GM23248 (cell line): ENCODE data around the gene DUSP2. TPM values are rescaled to one million over a fixed set of nuclear protein-coding genes. Genes with fewer than 3 reads are reported as not detected.
"Not testable (repeated sequence)": the region's sequence is repeated elsewhere in the genome, so short reads cannot be mapped to it uniquely, and the experiment has no call there.

Experiments
- DNase-seq: peaks from one replicate; pipeline ENCODE4 v3.0.0-alpha.2; 2015
- H2AFZ ChIP-seq: fragments of 200-600 bp; sonication (generic); 2 replicates; pipeline ENCODE4 v1.6.1; 2016; ENCODE audit warnings: antibody characterized with exemption
- H3F3A ChIP-seq: fragments of 200-600 bp; sonication (generic); 2 replicates; pipeline ENCODE4 v1.6.1; 2016; ENCODE audit warnings: mild to moderate bottlenecking, antibody characterized with exemption, mixed run types; ENCODE audit not compliant: insufficient read depth
- H3K27ac ChIP-seq: fragments of 200-600 bp; sonication (generic); 2 replicates; pipeline ENCODE4 v1.5.1; 2016; ENCODE audit warnings: mild to moderate bottlenecking
- H3K27me3 ChIP-seq: fragments of 200-600 bp; sonication (generic); replicated peaks from 2 replicates; pipeline ENCODE4 v1.6.1; 2016; ENCODE audit warnings: mild to moderate bottlenecking; ENCODE audit not compliant: insufficient read depth
- H3K36me3 ChIP-seq: fragments of 200-600 bp; sonication (generic); 2 replicates; pipeline ENCODE4 v1.6.1; 2016; ENCODE audit warnings: low read depth, mild to moderate bottlenecking
- H3K4me1 ChIP-seq: fragments of 200-600 bp; sonication (generic); 2 replicates; pipeline ENCODE4 v1.6.1; 2016; ENCODE audit warnings: mild to moderate bottlenecking; ENCODE audit not compliant: insufficient read depth
- H3K4me2 ChIP-seq: fragments of 200-600 bp; sonication (generic); one replicate; pipeline ENCODE4 v1.6.1; 2016; ENCODE audit warnings: mild to moderate bottlenecking; ENCODE audit not compliant: unreplicated experiment
- H3K4me3 ChIP-seq: fragments of 200-600 bp; sonication (generic); 2 replicates; pipeline ENCODE4 v1.5.1; 2016; ENCODE audit warnings: mild to moderate bottlenecking
- H3K79me2 ChIP-seq: fragments of 200-600 bp; sonication (generic); 2 replicates; pipeline ENCODE4 v1.6.1; 2016; ENCODE audit warnings: mild to moderate bottlenecking; ENCODE audit not compliant: insufficient read depth
- H3K9ac ChIP-seq: fragments of 200-600 bp; sonication (generic); 2 replicates; pipeline ENCODE4 v1.6.1; 2016; ENCODE audit warnings: mild to moderate bottlenecking
- H3K9me2 ChIP-seq: fragments of 200-600 bp; sonication (generic); 2 replicates; pipeline ENCODE4 v1.6.1; 2016; ENCODE audit warnings: mixed run types, mild to moderate bottlenecking, moderate library complexity; ENCODE audit not compliant: insufficient read depth
- H3K9me3 ChIP-seq: fragments of 200-600 bp; sonication (generic); one replicate; pipeline ENCODE4 v1.6.1; 2017; ENCODE audit warnings: low read depth
- H4K20me1 ChIP-seq: fragments of 200-600 bp; sonication (generic); 2 replicates; pipeline ENCODE4 v1.6.0; 2016; ENCODE audit not compliant: insufficient read depth
- EZH2 ChIP-seq: fragments of 200-600 bp; sonication (generic); IDR thresholded peaks from 2 replicates; pipeline ENCODE4 v1.6.1; 2018; ENCODE audit warnings: antibody characterized with exemption, mild to moderate bottlenecking; ENCODE audit not compliant: insufficient read depth, poor library complexity, severe bottlenecking
- EZH2phosphoT487 ChIP-seq: fragments of 200-600 bp; sonication (generic); IDR thresholded peaks from 2 replicates; pipeline ENCODE4 v1.6.1; 2018; ENCODE audit warnings: antibody characterized with exemption, moderate library complexity, mild to moderate bottlenecking, low read depth; ENCODE audit not compliant: insufficient read depth
- WGBS, 2 experiments: methylation state at CpG; one replicate each; pipeline ENCODE4 v1.1.6; 2015 to 2017; ENCODE audit warnings: low lambda C conversion rate in 2 of 2, low coverage in 1 of 2; ENCODE audit errors: missing lambda C conversion rate in 2 of 2; 5-methylcytosine and 5-hydroxymethylcytosine counted together
- in situ Hi-C: fragments of 300-500 bp; cut with MboI; formaldehyde crosslinking; loops from 2 replicates; pipeline ENCODE4 v1.15.0; 2020
- polyA plus RNA-seq: library from polyadenylated mRNA; unstranded; fragments of >200 nt; fragmentation: Nextera tagmentation; extraction: Ambion mirVana; gene quantifications from 2 replicates; pipeline ENCODE4 v1.2.1, GENCODE V29; 2016
- total RNA-seq: library from RNA; depleted of rRNA; stranded (reverse); fragments of >200 nt; shearing (Covaris generic); gene quantifications from 2 replicates; pipeline ENCODE4 v1.2.3, GENCODE V29; 2014

DUSP2 gene
- total and polyA plus RNA-seq, 2 experiments from 2014 or later: 3.1 to 8.8 TPM

- H3K9me2 ChIP-seq: no peaks in the 10 kb centered on the region
- in situ Hi-C loops: no loop called here
- H3F3A ChIP-seq: no peaks in the 10 kb centered on the region
- no peaks in the 10 kb centered on the region for H3K79me2 ChIP-seq
- no peak for DNase-seq
- H3K36me3 ChIP-seq: no peaks in the 10 kb centered on the region
- H3K9me3 ChIP-seq: no peaks in the 10 kb centered on the region
- H3K4me1 ChIP-seq: peaks cover 7% of the 10 kb centered on the region; the same call in 1 of the 2 replicates
- no peak overlapping the region for H3K4me3 ChIP-seq
- no peak overlapping the region for H2AFZ ChIP-seq
- H4K20me1 ChIP-seq: no peaks in the 10 kb centered on the region
- H3K9ac ChIP-seq: no peak overlapping the region
- H3K27me3 ChIP-seq: no peaks in the 10 kb centered on the region
- H3K27ac ChIP-seq: no peak overlapping the region
- no peak for TF ChIP-seq EZH2
- no peak for TF ChIP-seq EZH2phosphoT487
- 76 to 79% methylated on average over 5 of the region's 5 CpGs for WGBS, 2 experiments
- no peak overlapping the region for H3K4me2 ChIP-seq
These were observed 16.7 kb upstream of the DUSP2 start for GRCh38 chr2:96161898-96162297.

GRCh38 chr2:96160366-96160765 is 15.1 kb upstream of the DUSP2 start:
- H3K4me2 ChIP-seq, H3K9me3 ChIP-seq, H3K9me2 ChIP-seq, in situ Hi-C loops, DNase-seq, H2AFZ ChIP-seq, H3K27me3 ChIP-seq, H3K36me3 ChIP-seq, H3K4me1 ChIP-seq, H3K79me2 ChIP-seq, H4K20me1 ChIP-seq, H3K27ac ChIP-seq, H3K9ac ChIP-seq, H3F3A ChIP-seq, H3K4me3 ChIP-seq: not testable (repeated sequence)
- 88 to 96% methylated on average over 5 of the region's 5 CpGs for WGBS, 2 experiments

- Histone ChIP-seq H3K9me2 (no peaks in the 10 kb centered on the region), H2AFZ (no peak overlapping the region), H3K9ac (no peak overlapping the region), H3K4me1 (peaks cover 7% of the 10 kb centered on the region; the same call in 1 of the 2 replicates), H3K27ac (no peak overlapping the region), H4K20me1 (no peaks in the 10 kb centered on the region), H3K79me2 (no peaks in the 10 kb centered on the region), H3K4me3 (no peak overlapping the region), H3K36me3 (no peaks in the 10 kb centered on the region), H3K27me3 (no peaks in the 10 kb centered on the region), H3K4me2 (no peak overlapping the region), H3F3A (no peaks in the 10 kb centered on the region), H3K9me3 (no peaks in the 10 kb centered on the region)
- 70 to 73% methylated on average over 16 to 17 of the region's 17 CpGs for WGBS, 2 experiments
- TF ChIP-seq EZH2 (no peak), EZH2phosphoT487 (no peak)
- in situ Hi-C loops: no loop called here
- DNase-seq: no peak
These were observed 14.0 kb upstream of the DUSP2 start for GRCh38 chr2:96159084-96159830.

GRCh38 chr2:96158554-96158940 is 13.3 kb upstream of the DUSP2 start:
- no peaks in the 10 kb centered on the region for H3K9me2 ChIP-seq
- no peak for TF ChIP-seq EZH2phosphoT487
- no peak for TF ChIP-seq EZH2
- H3K79me2 ChIP-seq: no peaks in the 10 kb centered on the region
- H3F3A ChIP-seq: no peaks in the 10 kb centered on the region
- H3K27ac ChIP-seq: no peak overlapping the region
- no peaks in the 10 kb centered on the region for H3K36me3 ChIP-seq
- DNase-seq: no peak
- H3K9me3 ChIP-seq: no peaks in the 10 kb centered on the region
- H3K4me3 ChIP-seq: no peak overlapping the region
- 90 to 91% methylated on average over 14 of the region's 14 CpGs for WGBS, 2 experiments
- H3K27me3 ChIP-seq: no peaks in the 10 kb centered on the region
- in situ Hi-C loops: no loop called here
- H3K4me2 ChIP-seq: no peak overlapping the region
- peaks cover 7% of the 10 kb centered on the region; the same call in 1 of the 2 replicates for H3K4me1 ChIP-seq
- H4K20me1 ChIP-seq: no peaks in the 10 kb centered on the region
- no peak overlapping the region for H3K9ac ChIP-seq
- H2AFZ ChIP-seq: 0 out of 2 replicates have a peak overlapping the region, but pooled peaks have one; percentile 45
